Transverse colon (tissue), 4 donors: ENCODE measurements around the gene SERPINF2. TPM values are rescaled to one million over a fixed set of nuclear protein-coding genes. Genes with fewer than 3 reads are reported as not detected.
"Not testable (repeated sequence)": the region's sequence is repeated elsewhere in the genome, so short reads cannot be mapped to it uniquely, and the experiment has no call there.

ENCODE experiments used
- DNase-seq: peaks from one replicate; pipeline ENCODE4 v3.0.0-alpha.2; 2019
- H3K27ac ChIP-seq, 4 donors: fragments of 200-600 bp; sonication (generic); 2 replicates each; pipeline ENCODE4 v1.5.1; 2016 to 2018; ENCODE audit warnings: inconsistent platforms in 4 of 4
- H3K27me3 ChIP-seq: fragments of 200-600 bp; sonication (generic); 2 replicates; pipeline ENCODE4 v1.5.1; 2017; ENCODE audit warnings: inconsistent platforms
- H3K36me3 ChIP-seq, 4 donors: fragments of 200-600 bp; sonication (generic); 2 replicates each; pipeline ENCODE4 v1.5.1; 2017 to 2019; ENCODE audit warnings: inconsistent platforms in 4 of 4
- H3K4me1 ChIP-seq, 4 donors: fragments of 200-600 bp; sonication (generic); 2 replicates each; pipeline ENCODE4 v1.5.1; 2017 to 2020; ENCODE audit warnings: inconsistent platforms in 4 of 4
- H3K4me3 ChIP-seq, 4 donors: fragments of 200-600 bp; sonication (generic); 1 replicate in 1 of 4; 2 replicates in 3 of 4; pipeline versions ENCODE4 v1.5.1 to v1.6.1; 2017 to 2019; ENCODE audit warnings: inconsistent platforms in 4 of 4
- H3K9me3 ChIP-seq, 2 donors: fragments of 200-600 bp; sonication (generic); 2 replicates each; pipeline ENCODE4 v1.5.1; 2017 to 2019; ENCODE audit warnings: inconsistent platforms in 2 of 2
- CTCF ChIP-seq, 5 experiments: fragments of 200-600 bp in 3 of 5; fragments of 450-650 bp in 2 of 5; sonication (generic) in 3 of 5; IDR thresholded peaks; 1 replicate in 2 of 5; 2 replicates in 3 of 5; pipeline ENCODE4 v1.5.1; 2016 to 2017; ENCODE audit warnings: antibody characterized with exemption in 5 of 5, inconsistent platforms in 3 of 5, mild to moderate bottlenecking in 2 of 5, moderate library complexity in 1 of 5
- EP300 ChIP-seq: sonication (generic); formaldehyde crosslinking; IDR thresholded peaks from one replicate; pipeline ENCODE4 v1.6.1; 2017; ENCODE audit warnings: antibody characterized with exemption, low read depth
- POLR2A ChIP-seq: fragments of 450-650 bp; IDR thresholded peaks from one replicate; pipeline ENCODE4 v1.6.1; 2016; ENCODE audit warnings: antibody characterized with exemption, mild to moderate bottlenecking, moderate library complexity
- POLR2AphosphoS5 ChIP-seq, 3 donors: sonication (generic); formaldehyde crosslinking; IDR thresholded peaks; one replicate each; pipeline ENCODE4 v1.6.1; 2016; ENCODE audit warnings: antibody characterized with exemption in 3 of 3
- WGBS, 2 donors: methylation state at CpG; one replicate each; pipeline ENCODE4 v1.1.5; 2018; ENCODE audit warnings: low coverage in 1 of 2; 5-methylcytosine and 5-hydroxymethylcytosine counted together
- in situ Hi-C, 4 donors: fragments of 200-750 bp; cut with MboI; loops; one replicate each; pipeline versions ENCODE4 v1.15.0 to v1.15.1; 2017; ENCODE audit warnings: low sequenced_read_pairs in 3 of 4, low pct_ligation_motif_present in 1 of 4, low pct_unique_long_range_greater_than_20kb in 1 of 4
- intact Hi-C: fragments of 100-400 bp; cut with DNase I; formaldehyde crosslinking; loops from one replicate; pipeline ENCODE4 v1.15.1; 2023; ENCODE audit warnings: low total_unique reads
- total RNA-seq, 4 donors: library from RNA; depleted of rRNA; stranded (reverse); fragments of >200 nt; gene quantifications; one replicate each; pipeline ENCODE4 v1.1.0, GENCODE V29; 2016

SERPINF2 gene
- total RNA-seq, 4 donors from 2014 or later: 3.2 to 10.5 (median 3.4) TPM; not detected in 1

GRCh38 chr17:1720856-1721386 lies 21.8 kb upstream of the SERPINF2 start:
- 10 to 36% methylated on average over 7 to 11 of the region's 11 CpGs for WGBS, 2 donors
- Histone ChIP-seq H3K27ac (peak overlapping the region in 3 of 4 donors; percentile 31 to 56 (median 31)), H3K4me1 (peaks cover 21 to 46% (median 32%) of the 10 kb centered on the region in 4 donors), H3K27me3 (no peaks in the 10 kb centered on the region), H3K9me3 (no peaks in the 10 kb centered on the region), H3K4me3 (peak overlapping the region in 1 of 4 donors; percentile 27), H3K36me3 (no peaks in the 10 kb centered on the region)
- in situ Hi-C loops (loop anchor here (10.0 to 25.0 kb wide), 3 partner anchors 64 to 316 kb away; partner anchors contain the start of genes DPH1 (in 1 of the 4), OVCA2 (in 1 of the 4) and RTN4RL1 (in 1 of the 4)), intact Hi-C loops (no loop called here)
- TF ChIP-seq EP300 (no peak), CTCF (IDR thresholded peaks at IDR 0.05) (peak; percentile 95 to 99 (median 98)), POLR2A (no peak), POLR2AphosphoS5 (IDR thresholded peaks at IDR 0.05) (no peak)
- peak; percentile 80 for DNase-seq

- in situ Hi-C loops: loop anchor here (10.0 to 25.0 kb wide), 3 partner anchors 63 to 315 kb away; partner anchors contain the start of genes DPH1 (in 1 of the 4), OVCA2 (in 1 of the 4) and RTN4RL1 (in 1 of the 4)
- H3K36me3 ChIP-seq, intact Hi-C loops, H3K27me3 ChIP-seq, H3K4me3 ChIP-seq, H3K9me3 ChIP-seq, DNase-seq: not testable (repeated sequence)
- 86 to 90% methylated on average over 2 to 8 of the region's 8 CpGs for WGBS, 2 donors
- Histone ChIP-seq H3K4me1 (peaks cover 21 to 54% (median 33%) of the 10 kb centered on the region in 4 donors), H3K27ac (peak overlapping the region; percentile 16 to 89 (median 84))
Observed at GRCh38 chr17:1722022-1722421, 20.6 kb upstream of the SERPINF2 start.

- TF ChIP-seq EP300 (no peak), CTCF (IDR thresholded peaks at IDR 0.05) (no peak), POLR2AphosphoS5 (IDR thresholded peaks at IDR 0.05) (peak; percentile 16 to 64 (median 61)), POLR2A (no peak)
- peak; percentile 94 for DNase-seq
- intact Hi-C loops (no loop called here), in situ Hi-C loops (loop anchor here (10.0 to 25.0 kb wide), 3 partner anchors 60 to 313 kb away; partner anchors contain the start of genes DPH1 (in 1 of the 4), OVCA2 (in 1 of the 4) and RTN4RL1 (in 1 of the 4))
- no peaks in the 10 kb centered on the region for H3K36me3 ChIP-seq
- peak within 1 kb of the TSS; percentile 82 to 89 (median 88) for H3K27ac ChIP-seq
- H3K27me3 ChIP-seq: no peaks in the 10 kb centered on the region
- H3K4me3 ChIP-seq: peak within 1 kb of the TSS; percentile 68 to 87 (median 82)
- H3K4me1 ChIP-seq: peaks cover 13 to 50% (median 27%) of the 10 kb centered on the region in 4 donors
- 1% methylated on average over 19 of the region's 57 CpGs; no CpG with 5 or more reads in 1 of the 2 donors for WGBS, 2 donors
- H3K9me3 ChIP-seq: no peaks in the 10 kb centered on the region
Observed at GRCh38 chr17:1724351-1724868, 18.3 kb upstream of the SERPINF2 start, which contains the start of gene WDR81. WDR81 (plus strand) TSS chr17:1724704; CDS start chr17:1724960, 256 bp downstream.

- no peaks in the 10 kb centered on the region for H3K9me3 ChIP-seq
- H3K27me3 ChIP-seq: no peaks in the 10 kb centered on the region
- intact Hi-C loops: no loop called here
- peaks cover 13 to 54% (median 29%) of the 10 kb centered on the region in 4 donors for H3K4me1 ChIP-seq
- no peak for TF ChIP-seq CTCF (IDR thresholded peaks at IDR 0.05)
- no peak for TF ChIP-seq POLR2A
- H3K36me3 ChIP-seq: no peaks in the 10 kb centered on the region
- peak overlapping the region; percentile 82 to 89 (median 88) for H3K27ac ChIP-seq
- in situ Hi-C loops: loop anchor here (10.0 to 25.0 kb wide), 3 partner anchors 60 to 312 kb away; partner anchors contain the start of genes DPH1 (in 1 of the 4), OVCA2 (in 1 of the 4) and RTN4RL1 (in 1 of the 4)
- 24% methylated on average over 29 of the region's 51 CpGs; no CpG with 5 or more reads in 1 of the 2 donors for WGBS, 2 donors
- no peak for DNase-seq
- peak overlapping the region; percentile 68 to 87 (median 82) for H3K4me3 ChIP-seq
Observed at GRCh38 chr17:1724869-1725641, 17.6 kb upstream of the SERPINF2 start.
